IMR-90 (cell line): ENCODE data around the gene CCDC7.

Source experiments
- CTCF ChIP-seq: conservative IDR thresholded peaks from 2 replicates; pipeline ENCODE4 v1.5.1; 2012; ENCODE audit warnings: mild to moderate bottlenecking, low read depth, low read length, improper control_type of control experiment
- POLR2A ChIP-seq: IDR thresholded peaks from 2 replicates; pipeline ENCODE4 v1.6.1; 2012; ENCODE audit warnings: mild to moderate bottlenecking, low read depth, low read length

GRCh38 chr10:32788359-32788758 is 342.4 kb downstream of the CCDC7 start:
- TF ChIP-seq CTCF (no peak), POLR2A (no peak)
